ENCODE measurements around the gene ANAPC5. TPM values are rescaled to one million over a fixed set of nuclear protein-coding genes. Genes with fewer than 3 reads are reported as not detected.
A peak's percentile ranks its signal among the peaks of the same experiment; 100 is the strongest.

The ANAPC5 gene
- total and polyA plus RNA-seq, 5 experiments from 2014 or later: 91.2 to 150 (median 135) TPM

DNA sequence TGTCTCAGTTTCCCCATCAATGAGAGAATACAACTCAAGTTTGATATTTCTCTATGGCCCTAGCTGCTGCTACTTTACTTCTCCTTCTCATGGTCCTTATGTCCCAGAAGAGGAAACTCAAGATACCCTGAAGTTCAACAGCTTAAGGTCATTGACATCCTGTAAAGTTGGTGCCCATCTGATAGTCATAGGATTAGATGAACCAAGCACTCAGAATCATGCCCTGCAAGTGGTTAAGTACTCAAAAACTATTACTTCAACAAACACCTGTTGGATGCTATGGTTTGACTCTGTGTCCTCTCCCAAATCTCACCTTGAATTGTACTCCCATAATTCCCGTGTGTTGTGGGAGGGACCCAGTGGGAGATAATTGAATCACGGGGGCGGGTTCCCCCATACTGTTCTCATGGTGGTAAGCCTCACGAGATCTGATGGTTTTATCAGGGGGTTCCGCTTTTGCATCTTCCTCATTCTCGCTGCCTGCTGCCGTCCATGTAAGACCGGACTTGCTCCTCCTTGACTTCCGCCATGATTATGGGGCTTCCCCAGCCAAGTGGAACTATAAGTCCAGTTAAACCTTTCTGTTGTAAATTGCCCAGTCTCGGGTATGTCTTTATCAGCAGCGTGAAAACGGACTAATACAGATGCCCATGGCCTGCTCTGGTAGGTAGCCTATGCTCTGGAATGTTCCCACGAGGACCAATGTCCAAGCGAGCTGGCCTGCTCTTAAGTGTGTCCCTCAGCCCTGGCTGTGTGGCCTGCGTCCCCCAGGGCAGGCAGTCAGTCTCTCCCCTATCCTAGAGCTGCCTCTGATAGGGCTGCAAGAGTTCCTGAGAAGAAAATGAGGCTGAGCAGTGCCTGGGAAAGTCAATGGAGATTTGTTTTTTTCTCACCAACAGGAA lies 73.8 kb downstream of the ANAPC5 start:
- POLR2A ChIA-PET: no interaction called here
- Mint-ChIP-seq H3K27me3 (no peaks in the 10 kb centered on the region), H3K4me1 (peaks cover 0 to 12% (median 0%) of the 10 kb centered on the region in 4 donors), H3K36me3 (peaks cover 0 to 6% (median 4%) of the 10 kb centered on the region in 3 donors), H3K9me3 (no peaks in the 10 kb centered on the region), H3K27ac (no peak overlapping the region), H3K4me3 (no peak overlapping the region)
- ATAC-seq (no peak), DNase-seq (no peak)

GRCh38 chr12:121277374-121277759 lies 74.8 kb downstream of the ANAPC5 start:
- Mint-ChIP-seq H3K4me3 (no peak overlapping the region), H3K4me1 (peaks cover 0 to 12% (median 3%) of the 10 kb centered on the region in 4 donors), H3K9me3 (no peaks in the 10 kb centered on the region), H3K27me3 (no peaks in the 10 kb centered on the region), H3K36me3 (peaks cover 0 to 12% (median 8%) of the 10 kb centered on the region in 3 donors), H3K27ac (peak overlapping the region in 2 of 10 donors; percentile 13 to 87)
- DNase-seq (no peak), ATAC-seq (no peak)
- POLR2A ChIA-PET: no interaction called here

GRCh38 chr12:121274036-121274763 lies 78.0 kb downstream of the ANAPC5 start:
- no peaks in the 10 kb centered on the region for H3K9me3 Mint-ChIP-seq
- POLR2A ChIA-PET: no interaction called here
- H3K4me3 Mint-ChIP-seq: no peak overlapping the region
- H3K27me3 Mint-ChIP-seq: no peaks in the 10 kb centered on the region
- ATAC-seq (no peak), DNase-seq (no peak)
- peaks cover 0 to 27% (median 12%) of the 10 kb centered on the region in 3 donors for H3K36me3 Mint-ChIP-seq
- peaks cover 0 to 9% (median 3%) of the 10 kb centered on the region in 4 donors for H3K4me1 Mint-ChIP-seq
- no peak overlapping the region for H3K27ac Mint-ChIP-seq

DNA sequence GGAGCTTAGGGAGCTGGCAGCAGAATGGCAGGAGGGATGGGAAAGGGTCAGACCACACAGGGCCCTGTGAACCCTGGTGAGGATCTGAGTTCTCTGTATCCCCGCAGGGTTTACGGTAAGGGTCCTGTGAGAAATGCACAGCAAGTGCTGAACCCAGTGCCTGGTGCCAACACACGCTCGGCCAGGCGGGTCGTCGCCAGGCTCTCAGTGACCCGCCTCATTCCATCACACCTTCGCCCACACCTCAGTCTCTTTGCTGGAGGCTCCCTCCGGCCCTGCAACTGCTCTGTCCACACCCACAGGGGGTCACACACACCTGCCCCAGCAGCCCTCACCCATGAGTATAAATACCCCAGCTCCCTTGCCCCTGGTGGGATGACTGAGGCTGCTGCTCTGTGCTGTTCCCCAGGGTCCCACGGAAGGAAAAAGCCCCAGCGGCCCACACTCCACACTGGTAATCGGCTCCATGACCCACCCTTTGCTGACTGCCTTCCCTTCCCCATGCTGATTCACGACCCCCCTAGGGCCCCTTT lies 78.8 kb downstream of the ANAPC5 start:
- DNase-seq: no peak
- H3K4me1 Mint-ChIP-seq: peaks cover 0 to 8% (median 3%) of the 10 kb centered on the region in 4 donors
- H3K9me3 Mint-ChIP-seq: no peaks in the 10 kb centered on the region
- no peak overlapping the region for H3K27ac Mint-ChIP-seq
- H3K36me3 Mint-ChIP-seq: peaks cover 0 to 32% (median 10%) of the 10 kb centered on the region in 3 donors
- no peak for ATAC-seq
- POLR2A ChIA-PET: no interaction called here
- no peak overlapping the region for H3K4me3 Mint-ChIP-seq
- no peaks in the 10 kb centered on the region for H3K27me3 Mint-ChIP-seq

DNA sequence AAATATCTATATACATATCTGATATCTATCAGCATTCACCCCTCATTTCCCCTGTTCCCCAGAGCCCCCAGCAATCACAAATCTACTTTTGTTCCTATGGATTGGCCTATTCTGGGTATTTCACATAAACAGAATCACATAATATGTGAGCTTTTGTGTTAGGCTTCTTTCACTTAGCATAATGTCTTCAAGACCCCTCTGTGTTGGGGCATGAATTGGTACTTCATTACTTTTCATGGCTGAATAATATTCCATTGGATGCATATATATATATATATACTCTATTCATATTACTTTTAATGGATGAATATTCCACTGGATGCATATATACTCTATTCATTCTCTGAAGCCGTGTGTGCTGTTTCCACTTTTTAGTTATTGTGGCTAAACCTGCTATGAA lies 84.4 kb downstream of the ANAPC5 start:
- POLR2A ChIA-PET: no interaction called here
- Mint-ChIP-seq H3K27me3 (no peaks in the 10 kb centered on the region), H3K36me3 (peaks cover 0 to 57% (median 9%) of the 10 kb centered on the region in 3 donors), H3K4me1 (peaks cover 0 to 2% (median under 1%) of the 10 kb centered on the region in 4 donors), H3K4me3 (no peak overlapping the region), H3K27ac (no peak overlapping the region), H3K9me3 (no peaks in the 10 kb centered on the region)
- ATAC-seq (no peak), DNase-seq (no peak)

- no peak overlapping the region for H3K4me3 Mint-ChIP-seq
- no peaks in the 10 kb centered on the region for H3K9me3 Mint-ChIP-seq
- peak overlapping the region in 4 of 10 donors; percentile 10 to 71 (median 38) for H3K27ac Mint-ChIP-seq
- POLR2A ChIA-PET: no interaction called here
- H3K27me3 Mint-ChIP-seq: no peaks in the 10 kb centered on the region
- no peak for ATAC-seq
- peaks cover 0 to 65% (median 11%) of the 10 kb centered on the region in 3 donors for H3K36me3 Mint-ChIP-seq
- peaks cover 0 to 1% (median 0%) of the 10 kb centered on the region in 4 donors for H3K4me1 Mint-ChIP-seq
- DNase-seq: no peak
Observed at GRCh38 chr12:121264951-121265515, 87.2 kb downstream of the ANAPC5 start.

DNA sequence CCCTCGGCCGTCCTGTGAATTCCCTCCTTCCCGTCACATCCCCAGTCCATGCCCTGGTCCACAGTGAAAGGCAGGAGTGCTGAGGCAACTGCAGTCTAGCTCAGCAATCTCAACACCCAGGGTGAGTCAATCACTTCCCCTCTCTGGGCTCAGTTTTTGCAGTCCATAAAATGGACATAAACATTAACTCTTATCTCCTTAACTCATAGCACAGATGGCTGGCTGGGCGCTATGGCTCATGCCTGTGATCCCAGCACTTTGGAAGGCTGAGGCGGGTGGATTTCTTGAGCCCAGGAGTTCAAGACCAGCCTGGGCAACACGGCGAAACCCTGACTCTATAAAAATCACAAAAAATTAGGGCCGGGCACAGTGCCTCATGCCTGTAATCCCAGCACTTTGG lies 88.1 kb downstream of the ANAPC5 start:
- Mint-ChIP-seq H3K4me1 (peaks cover 0 to 1% (median 0%) of the 10 kb centered on the region in 4 donors), H3K27ac (no peak overlapping the region), H3K27me3 (no peaks in the 10 kb centered on the region), H3K4me3 (no peak overlapping the region), H3K9me3 (no peaks in the 10 kb centered on the region), H3K36me3 (peaks cover 0 to 63% (median 11%) of the 10 kb centered on the region in 3 donors)
- DNase-seq (no peak), ATAC-seq (no peak)
- POLR2A ChIA-PET: no interaction called here

- Mint-ChIP-seq H3K9me3 (no peaks in the 10 kb centered on the region), H3K4me1 (peaks cover 0 to 1% (median 0%) of the 10 kb centered on the region in 4 donors), H3K27ac (peak overlapping the region in 1 of 10 donors; percentile 35), H3K27me3 (no peaks in the 10 kb centered on the region), H3K4me3 (no peak overlapping the region), H3K36me3 (peaks cover 0 to 63% (median 11%) of the 10 kb centered on the region in 3 donors)
- POLR2A ChIA-PET: no interaction called here
- DNase-seq (no peak), ATAC-seq (no peak)
Observed at GRCh38 chr12:121263206-121263935, 88.8 kb downstream of the ANAPC5 start.

GRCh38 chr12:121261398-121261797 lies 90.8 kb downstream of the ANAPC5 start:
- Mint-ChIP-seq H3K27me3 (no peaks in the 10 kb centered on the region), H3K27ac (no peak overlapping the region), H3K36me3 (peaks cover 0 to 63% (median 11%) of the 10 kb centered on the region in 3 donors), H3K4me1 (peaks cover 0 to 1% (median 0%) of the 10 kb centered on the region in 4 donors), H3K4me3 (no peak overlapping the region), H3K9me3 (no peaks in the 10 kb centered on the region)
- no peak for DNase-seq
- no peak for ATAC-seq
- POLR2A ChIA-PET: no interaction called here

- H3K27ac Mint-ChIP-seq: no peak overlapping the region
- H3K4me1 Mint-ChIP-seq: peaks cover 0 to 1% (median 0%) of the 10 kb centered on the region in 4 donors
- peaks cover 0 to 69% (median 11%) of the 10 kb centered on the region in 3 donors for H3K36me3 Mint-ChIP-seq
- no peak for ATAC-seq
- no peak for DNase-seq
- no peak overlapping the region for H3K4me3 Mint-ChIP-seq
- POLR2A ChIA-PET: no interaction called here
- no peaks in the 10 kb centered on the region for H3K27me3 Mint-ChIP-seq
- H3K9me3 Mint-ChIP-seq: no peaks in the 10 kb centered on the region
Observed at GRCh38 chr12:121260091-121260490, 92.1 kb downstream of the ANAPC5 start.

GRCh38 chr12:121259074-121259473 lies 93.1 kb downstream of the ANAPC5 start:
- no peak for DNase-seq
- H3K4me3 Mint-ChIP-seq: no peak overlapping the region
- H3K27me3 Mint-ChIP-seq: no peaks in the 10 kb centered on the region
- POLR2A ChIA-PET: interaction anchor here (0.6 kb wide), 1 partner anchor 327 kb away, joined by 7 read pairs; no protein-coding TSS in a partner anchor
- H3K9me3 Mint-ChIP-seq: no peaks in the 10 kb centered on the region
- H3K36me3 Mint-ChIP-seq: peaks cover 0 to 70% (median 5%) of the 10 kb centered on the region in 3 donors
- ATAC-seq: no peak
- peaks cover 0 to 1% (median 0%) of the 10 kb centered on the region in 4 donors for H3K4me1 Mint-ChIP-seq
- H3K27ac Mint-ChIP-seq: no peak overlapping the region

All from naive thymus-derived CD8-positive, alpha-beta T cell (primary cell).